A549 (cell line): ENCODE results near the gene TLK1. TPM values are rescaled to one million over a fixed set of nuclear protein-coding genes. Genes with fewer than 3 reads are reported as not detected.

Source experiments
- ATAC-seq, 2 experiments: fragments of 200-7000 bp in 1 of 2; fragments of >200 bp in 1 of 2; cut with Nextera tagmentation in 1 of 2; cut with Tn5 transposase in 1 of 2; 3 replicates each; pipeline versions ENCODE4 v1.8.0 to v1.9.1; 2018 to 2020; ENCODE audit warnings: mild to moderate bottlenecking in 1 of 2, moderate library complexity in 1 of 2
- CTCF ChIA-PET: fragments of 300-600 bp; sonication (Branson Sonifier 250); formaldehyde crosslinking; extraction: SDS; loops from one replicate; lab custom pipeline; 2021; ENCODE audit warnings: antibody characterized with exemption, inconsistent platforms; lab: Yijun Ruan, JAX
- POLR2A ChIA-PET: fragments of 350-600 bp; formaldehyde crosslinking; extraction: SDS; loops from one replicate; lab custom pipeline; 2021; ENCODE audit warnings: antibody characterized with exemption, inconsistent platforms; lab: Yijun Ruan, JAX
- DNase-seq, 2 experiments: peaks; one replicate each; pipeline versions ENCODE4 v3.0.0 to v3.0.0-alpha.2; 2011 to 2016; ENCODE audit warnings: low read depth in 1 of 2, low spot score in 1 of 2
- FAIRE-seq: peaks from 2 replicates; lab custom pipeline; 2011; peaks lifted over from hg19 to GRCh38; lab: Jason Lieb, UNC
- H3K27ac ChIP-seq, 2 experiments: fragments of >200 bp; sonication (Bioruptor Twin); formaldehyde crosslinking; 3 replicates each; pipeline ENCODE4 v1.5.1; 2016 to 2017
- H3K4me1 ChIP-seq: fragments of >200 bp; sonication (Bioruptor Twin); formaldehyde crosslinking; 3 replicates; pipeline ENCODE4 v1.6.1; 2016
- H3K4me2 ChIP-seq: fragments of >200 bp; sonication (Bioruptor Twin); formaldehyde crosslinking; 3 replicates; pipeline ENCODE4 v1.6.1; 2016
- H3K4me3 ChIP-seq: fragments of >200 bp; sonication (Bioruptor Twin); formaldehyde crosslinking; 3 replicates; pipeline ENCODE4 v1.5.1; 2016
- H3K9me3 ChIP-seq: fragments of >200 bp; sonication (Bioruptor Twin); formaldehyde crosslinking; 3 replicates; pipeline ENCODE4 v1.6.1; 2016
- CBX8 ChIP-seq: fragments of 200-600 bp; sonication (generic); IDR thresholded peaks from 2 replicates; pipeline ENCODE4 v1.6.1; 2016
- CEBPB ChIP-seq, 2 experiments: fragments of >200 bp in 1 of 2; sonication (Bioruptor Twin) in 1 of 2; formaldehyde crosslinking in 1 of 2; IDR thresholded peaks; 2 replicates each; pipeline ENCODE4 v1.6.1; 2012 to 2016
- CHD2 ChIP-seq: fragments of 150-350 bp; IDR thresholded peaks from 2 replicates; pipeline ENCODE4 v1.6.1; 2014; ENCODE audit warnings: low read length; ENCODE audit not compliant: partially characterized antibody
- EHF ChIP-seq: fragments of 250-450 bp; sonication (Bioruptor Pico); IDR thresholded peaks from 2 replicates; pipeline ENCODE4 v1.5.0; 2020; ENCODE audit warnings: mild to moderate bottlenecking
- EHMT2 ChIP-seq: fragments of 200-600 bp; sonication (generic); IDR thresholded peaks from 2 replicates; pipeline ENCODE4 v1.6.1; 2016; ENCODE audit warnings: antibody characterized with exemption, low read depth, mild to moderate bottlenecking, moderate library complexity
- FOSL2 ChIP-seq, 2 experiments: fragments of 450-650 bp in 1 of 2; fragments of >200 bp in 1 of 2; sonication (Bioruptor Twin) in 1 of 2; formaldehyde crosslinking; IDR thresholded peaks; 2 replicates each; pipeline versions ENCODE4 v1.5.0 to v1.6.1; 2016 to 2020; ENCODE audit warnings: mild to moderate bottlenecking in 1 of 2, moderate library complexity in 1 of 2
- GATA3 ChIP-seq: IDR thresholded peaks from 2 replicates; pipeline ENCODE4 v1.6.1; 2012; ENCODE audit warnings: borderline replicate concordance
- HEYL ChIP-seq: fragments of 250-450 bp; sonication (Bioruptor Pico); IDR thresholded peaks from 2 replicates; pipeline ENCODE4 v1.8.0; 2021; ENCODE audit warnings: mild to moderate bottlenecking, moderate library complexity
- JUN ChIP-seq, 2 experiments: fragments of >200 bp; sonication (Bioruptor Twin); formaldehyde crosslinking; IDR thresholded peaks; 2 replicates in 1 of 2; 3 replicates in 1 of 2; pipeline ENCODE4 v1.6.1; 2016 to 2017
- JUNB ChIP-seq: fragments of >200 bp; sonication (Bioruptor Twin); formaldehyde crosslinking; IDR thresholded peaks from 2 replicates; pipeline ENCODE4 v1.6.1; 2016
- KDM5A ChIP-seq: fragments of 200-600 bp; sonication (generic); IDR thresholded peaks from 2 replicates; pipeline ENCODE4 v1.6.1; 2016; ENCODE audit warnings: antibody characterized with exemption, mild to moderate bottlenecking
- MYC ChIP-seq: IDR thresholded peaks from 2 replicates; pipeline ENCODE4 v1.6.1; 2012; ENCODE audit warnings: mild to moderate bottlenecking, inconsistent platforms, low read length, improper control_type of control experiment, borderline replicate concordance
- NPAS2 ChIP-seq: fragments of 250-450 bp; sonication (Bioruptor Pico); IDR thresholded peaks from 2 replicates; pipeline ENCODE4 v1.8.0; 2022; ENCODE audit warnings: mild to moderate bottlenecking, moderate library complexity, borderline replicate concordance
- PHF8 ChIP-seq: fragments of 200-600 bp; sonication (generic); IDR thresholded peaks from 2 replicates; pipeline ENCODE4 v1.6.1; 2016; ENCODE audit warnings: low read depth, mild to moderate bottlenecking, antibody characterized with exemption, moderate library complexity, borderline replicate concordance
- RARB ChIP-seq: fragments of 250-450 bp; sonication (Bioruptor Pico); IDR thresholded peaks from 2 replicates; pipeline ENCODE4 v1.8.0; 2021; ENCODE audit warnings: mild to moderate bottlenecking, moderate library complexity
- RCOR1 ChIP-seq: fragments of 150-350 bp; IDR thresholded peaks from 2 replicates; pipeline ENCODE4 v1.6.1; 2014; ENCODE audit warnings: antibody characterized with exemption, low read length, low read depth
- RFX5 ChIP-seq: fragments of 450-650 bp; IDR thresholded peaks from 2 replicates; pipeline ENCODE4 v1.7.1; 2014; ENCODE audit warnings: antibody characterized with exemption, mild to moderate bottlenecking, moderate library complexity
- RNF2 ChIP-seq: fragments of 200-600 bp; sonication (generic); IDR thresholded peaks from 2 replicates; pipeline ENCODE4 v1.6.1; 2016; ENCODE audit warnings: low read depth, mild to moderate bottlenecking, antibody characterized with exemption, moderate library complexity, borderline replicate concordance
- TFCP2L1 ChIP-seq: fragments of 250-450 bp; sonication (Bioruptor Pico); IDR thresholded peaks from 2 replicates; pipeline ENCODE4 v1.5.0; 2021; ENCODE audit warnings: mild to moderate bottlenecking
- TP53 ChIP-seq: fragments of 250-450 bp; sonication (Bioruptor Pico); IDR thresholded peaks from 2 replicates; pipeline ENCODE4 v1.5.0; 2021; ENCODE audit warnings: mild to moderate bottlenecking, moderate library complexity
- ZC3H11A ChIP-seq: fragments of 450-650 bp; IDR thresholded peaks from 2 replicates; pipeline ENCODE4 v1.6.1; 2014; ENCODE audit warnings: antibody characterized with exemption, mild to moderate bottlenecking
- ZFP36 ChIP-seq: fragments of 450-650 bp; IDR thresholded peaks from 2 replicates; pipeline ENCODE4 v1.6.1; 2014; ENCODE audit warnings: borderline replicate concordance; ENCODE audit not compliant: partially characterized antibody
- ZNF302 ChIP-seq: fragments of 250-450 bp; sonication (Bioruptor Pico); IDR thresholded peaks from 2 replicates; pipeline ENCODE4 v1.9.0; 2021; ENCODE audit warnings: inconsistent platforms, mild to moderate bottlenecking, moderate library complexity
- WGBS: methylation state at CpG from one replicate; pipeline ENCODE4 v1.1.6; 2017; ENCODE audit errors: missing lambda C conversion rate; 5-methylcytosine and 5-hydroxymethylcytosine counted together
- polyA plus RNA-seq, 4 experiments: library from polyadenylated mRNA; depleted of rRNA in 3 of 4; stranded (reverse); fragments of >200 nt; fragmentation: RNase III in 1 of 4; extraction: RNeasy Plus Mini Kit Qiagen cat#74134 plus additional on column Dnase treatment in 1 of 4; gene quantifications; 2 replicates in 3 of 4; 3 replicates in 1 of 4; pipeline ENCODE4 v1.2.3, GENCODE V29; 2011 to 2017
- TF ChIP-seq, protein P1 (sequence below): fragments of >200 bp; sonication (Bioruptor Twin); formaldehyde crosslinking; IDR thresholded peaks from 3 replicates; pipeline ENCODE4 v1.6.1; 2016
- TF ChIP-seq, protein P2 (sequence below): fragments of 200-600 bp; sonication (generic); IDR thresholded peaks from 2 replicates; pipeline ENCODE4 v1.6.1; 2016; ENCODE audit warnings: antibody characterized with exemption, mild to moderate bottlenecking, moderate library complexity
- TF ChIP-seq, protein P3 (sequence below): fragments of 450-650 bp; IDR thresholded peaks from 2 replicates; pipeline ENCODE4 v1.6.1; 2014; ENCODE audit warnings: antibody characterized with exemption
- TF ChIP-seq, protein P4 (sequence below): IDR thresholded peaks from 2 replicates; pipeline ENCODE4 v1.6.1; 2012
- TF ChIP-seq, protein P5 (sequence below): IDR thresholded peaks from 2 replicates; pipeline ENCODE4 v1.6.1; 2012

Gene TLK1
- polyA plus RNA-seq, 2 of the 4 experiments (the other 2 are of a cell fraction): 16.9 to 28.9 TPM

DNA sequence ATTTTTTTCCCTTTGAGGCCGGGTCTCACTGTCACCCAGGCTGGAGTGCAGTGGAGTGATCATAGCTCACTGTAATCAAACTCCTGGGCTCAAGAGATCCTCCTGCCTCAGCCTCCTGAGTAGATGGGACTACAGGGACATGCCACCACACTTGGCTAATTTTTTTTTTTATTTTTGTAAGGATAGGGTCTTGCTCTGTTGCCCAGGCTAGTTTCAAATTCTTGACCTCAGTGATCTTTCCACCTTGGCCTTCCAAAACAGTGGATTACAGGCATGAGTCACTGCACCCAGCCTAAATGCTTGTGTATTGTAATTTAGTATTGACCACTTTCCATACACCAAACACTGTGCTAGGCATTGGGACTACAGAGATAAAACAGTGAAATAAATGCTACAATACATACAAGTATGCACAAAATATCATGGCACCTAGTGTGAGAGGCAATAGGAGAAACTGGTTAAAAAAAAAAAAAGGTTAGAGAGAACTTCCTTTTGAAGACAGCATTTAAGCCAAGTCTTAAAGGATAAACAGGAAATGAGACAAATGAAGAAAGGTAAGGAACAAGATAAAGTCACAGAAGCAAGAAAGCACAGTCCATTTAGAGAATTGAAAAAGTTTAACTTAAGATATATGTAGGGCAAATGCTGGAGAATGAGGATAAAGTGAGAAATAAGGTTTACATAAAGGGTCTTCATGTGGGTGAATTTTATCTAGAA, 118.3 kb downstream of the TLK1 start:
- DNase-seq (no peak), FAIRE-seq (no peak), ATAC-seq (no peak)
- no peaks in the 10 kb centered on the region for H3K9me3 ChIP-seq
- TF ChIP-seq ZNF302 (no peak), KDM5A (no peak), RARB (CRISPR knock-in tag) (no peak), CHD2 (no peak), CEBPB (IDR thresholded peaks at IDR 0.05) (no peak), FOSL2 (IDR thresholded peaks at IDR 0.05) (no peak), FOSL2 (CRISPR knock-in tag; IDR thresholded peaks at IDR 0.05) (no peak), EHF (no peak), CBX8 (no peak), GATA3 (no peak), PHF8 (no peak), ZFP36 (no peak), TFCP2L1 (CRISPR knock-in tag) (no peak), JUNB (no peak)
- TF ChIP-seq, protein P1, sequence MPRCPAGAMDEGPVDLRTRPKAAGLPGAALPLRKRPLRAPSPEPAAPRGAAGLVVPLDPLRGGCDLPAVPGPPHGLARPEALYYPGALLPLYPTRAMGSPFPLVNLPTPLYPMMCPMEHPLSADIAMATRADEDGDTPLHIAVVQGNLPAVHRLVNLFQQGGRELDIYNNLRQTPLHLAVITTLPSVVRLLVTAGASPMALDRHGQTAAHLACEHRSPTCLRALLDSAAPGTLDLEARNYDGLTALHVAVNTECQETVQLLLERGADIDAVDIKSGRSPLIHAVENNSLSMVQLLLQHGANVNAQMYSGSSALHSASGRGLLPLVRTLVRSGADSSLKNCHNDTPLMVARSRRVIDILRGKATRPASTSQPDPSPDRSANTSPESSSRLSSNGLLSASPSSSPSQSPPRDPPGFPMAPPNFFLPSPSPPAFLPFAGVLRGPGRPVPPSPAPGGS: no peak
- TF ChIP-seq, protein P2, sequence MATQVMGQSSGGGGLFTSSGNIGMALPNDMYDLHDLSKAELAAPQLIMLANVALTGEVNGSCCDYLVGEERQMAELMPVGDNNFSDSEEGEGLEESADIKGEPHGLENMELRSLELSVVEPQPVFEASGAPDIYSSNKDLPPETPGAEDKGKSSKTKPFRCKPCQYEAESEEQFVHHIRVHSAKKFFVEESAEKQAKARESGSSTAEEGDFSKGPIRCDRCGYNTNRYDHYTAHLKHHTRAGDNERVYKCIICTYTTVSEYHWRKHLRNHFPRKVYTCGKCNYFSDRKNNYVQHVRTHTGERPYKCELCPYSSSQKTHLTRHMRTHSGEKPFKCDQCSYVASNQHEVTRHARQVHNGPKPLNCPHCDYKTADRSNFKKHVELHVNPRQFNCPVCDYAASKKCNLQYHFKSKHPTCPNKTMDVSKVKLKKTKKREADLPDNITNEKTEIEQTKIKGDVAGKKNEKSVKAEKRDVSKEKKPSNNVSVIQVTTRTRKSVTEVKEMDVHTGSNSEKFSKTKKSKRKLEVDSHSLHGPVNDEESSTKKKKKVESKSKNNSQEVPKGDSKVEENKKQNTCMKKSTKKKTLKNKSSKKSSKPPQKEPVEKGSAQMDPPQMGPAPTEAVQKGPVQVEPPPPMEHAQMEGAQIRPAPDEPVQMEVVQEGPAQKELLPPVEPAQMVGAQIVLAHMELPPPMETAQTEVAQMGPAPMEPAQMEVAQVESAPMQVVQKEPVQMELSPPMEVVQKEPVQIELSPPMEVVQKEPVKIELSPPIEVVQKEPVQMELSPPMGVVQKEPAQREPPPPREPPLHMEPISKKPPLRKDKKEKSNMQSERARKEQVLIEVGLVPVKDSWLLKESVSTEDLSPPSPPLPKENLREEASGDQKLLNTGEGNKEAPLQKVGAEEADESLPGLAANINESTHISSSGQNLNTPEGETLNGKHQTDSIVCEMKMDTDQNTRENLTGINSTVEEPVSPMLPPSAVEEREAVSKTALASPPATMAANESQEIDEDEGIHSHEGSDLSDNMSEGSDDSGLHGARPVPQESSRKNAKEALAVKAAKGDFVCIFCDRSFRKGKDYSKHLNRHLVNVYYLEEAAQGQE: no peak
- TF ChIP-seq, protein P3, sequence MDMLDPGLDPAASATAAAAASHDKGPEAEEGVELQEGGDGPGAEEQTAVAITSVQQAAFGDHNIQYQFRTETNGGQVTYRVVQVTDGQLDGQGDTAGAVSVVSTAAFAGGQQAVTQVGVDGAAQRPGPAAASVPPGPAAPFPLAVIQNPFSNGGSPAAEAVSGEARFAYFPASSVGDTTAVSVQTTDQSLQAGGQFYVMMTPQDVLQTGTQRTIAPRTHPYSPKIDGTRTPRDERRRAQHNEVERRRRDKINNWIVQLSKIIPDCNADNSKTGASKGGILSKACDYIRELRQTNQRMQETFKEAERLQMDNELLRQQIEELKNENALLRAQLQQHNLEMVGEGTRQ: no peak
- TF ChIP-seq, protein P4, sequence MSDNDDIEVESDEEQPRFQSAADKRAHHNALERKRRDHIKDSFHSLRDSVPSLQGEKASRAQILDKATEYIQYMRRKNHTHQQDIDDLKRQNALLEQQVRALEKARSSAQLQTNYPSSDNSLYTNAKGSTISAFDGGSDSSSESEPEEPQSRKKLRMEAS: no peak
- TF ChIP-seq, protein P5, sequence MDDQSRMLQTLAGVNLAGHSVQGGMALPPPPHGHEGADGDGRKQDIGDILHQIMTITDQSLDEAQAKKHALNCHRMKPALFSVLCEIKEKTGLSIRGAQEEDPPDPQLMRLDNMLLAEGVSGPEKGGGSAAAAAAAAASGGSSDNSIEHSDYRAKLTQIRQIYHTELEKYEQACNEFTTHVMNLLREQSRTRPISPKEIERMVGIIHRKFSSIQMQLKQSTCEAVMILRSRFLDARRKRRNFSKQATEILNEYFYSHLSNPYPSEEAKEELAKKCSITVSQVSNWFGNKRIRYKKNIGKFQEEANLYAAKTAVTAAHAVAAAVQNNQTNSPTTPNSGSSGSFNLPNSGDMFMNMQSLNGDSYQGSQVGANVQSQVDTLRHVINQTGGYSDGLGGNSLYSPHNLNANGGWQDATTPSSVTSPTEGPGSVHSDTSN: no peak
- ChIA-PET CTCF (no interaction called here), POLR2A (no interaction called here)
- H3K4me2 ChIP-seq: no peak overlapping the region
- H3K4me1 ChIP-seq: no peaks in the 10 kb centered on the region
- H3K4me3 ChIP-seq: no peak overlapping the region
- no peak overlapping the region for H3K27ac ChIP-seq
- WGBS: 95% methylated on average over 1 of the region's 1 CpG

DNA sequence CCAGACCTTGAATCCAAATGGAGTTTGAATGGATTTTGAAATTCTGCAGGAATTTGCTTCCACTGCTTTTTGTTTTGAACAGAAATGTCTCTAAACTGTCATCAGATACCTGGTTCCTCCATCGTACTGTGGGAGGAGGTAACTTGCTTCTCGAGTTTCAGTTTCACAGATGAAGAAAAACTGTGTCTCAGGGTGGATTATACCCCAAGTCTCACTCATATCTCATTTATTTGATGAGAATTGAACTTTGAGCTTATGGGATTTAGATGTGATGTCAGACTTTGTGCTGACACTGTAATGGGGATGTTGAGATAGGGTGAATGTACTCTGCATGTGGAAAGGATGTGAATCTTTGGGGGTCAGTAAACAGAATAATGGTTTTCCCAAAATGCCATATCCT, 124.2 kb downstream of the TLK1 start:
- no peak overlapping the region for H3K27ac ChIP-seq
- no peaks in the 10 kb centered on the region for H3K9me3 ChIP-seq
- WGBS: 100% methylated on average over 2 of the region's 2 CpGs
- H3K4me2 ChIP-seq: no peak overlapping the region
- ATAC-seq (no peak), DNase-seq (no peak), FAIRE-seq (no peak)
- POLR2A ChIA-PET: no interaction called here
- CTCF ChIA-PET: interaction anchor here (0.9 to 1.0 kb wide), 2 partner anchors 41 to 51 kb away, joined by 3 to 4 read pairs; no protein-coding TSS in a partner anchor
- no peak for TF ChIP-seq EHMT2
- TF ChIP-seq CEBPB (IDR thresholded peaks at IDR 0.05): no peak
- no peak for TF ChIP-seq HEYL (CRISPR knock-in tag)
- no peak for TF ChIP-seq KDM5A
- no peak for TF ChIP-seq ZC3H11A
- no peak for TF ChIP-seq MYC
- no peak for TF ChIP-seq RFX5
- TF ChIP-seq ZNF302: no peak
- no peak for TF ChIP-seq JUN (IDR thresholded peaks at IDR 0.05)
- TF ChIP-seq RCOR1: no peak
- TF ChIP-seq RNF2: no peak
- no peak for TF ChIP-seq NPAS2 (CRISPR knock-in tag)
- no peak for TF ChIP-seq TP53
- H3K4me3 ChIP-seq: no peak overlapping the region
- peaks cover 9% of the 10 kb centered on the region; the same call in 2 of the 3 replicates for H3K4me1 ChIP-seq
